ENCODE data around the gene PRKCA. TPM values are rescaled to one million over a fixed set of nuclear protein-coding genes. Genes with fewer than 3 reads are reported as not detected.

Gene PRKCA
- total and polyA plus RNA-seq, 9 of the 15 experiments (the other 6 are each of a cell fraction or from before 2014, with no cell fraction given), result 3.2 to 33.0 (median 17.8) TPM

DNA sequence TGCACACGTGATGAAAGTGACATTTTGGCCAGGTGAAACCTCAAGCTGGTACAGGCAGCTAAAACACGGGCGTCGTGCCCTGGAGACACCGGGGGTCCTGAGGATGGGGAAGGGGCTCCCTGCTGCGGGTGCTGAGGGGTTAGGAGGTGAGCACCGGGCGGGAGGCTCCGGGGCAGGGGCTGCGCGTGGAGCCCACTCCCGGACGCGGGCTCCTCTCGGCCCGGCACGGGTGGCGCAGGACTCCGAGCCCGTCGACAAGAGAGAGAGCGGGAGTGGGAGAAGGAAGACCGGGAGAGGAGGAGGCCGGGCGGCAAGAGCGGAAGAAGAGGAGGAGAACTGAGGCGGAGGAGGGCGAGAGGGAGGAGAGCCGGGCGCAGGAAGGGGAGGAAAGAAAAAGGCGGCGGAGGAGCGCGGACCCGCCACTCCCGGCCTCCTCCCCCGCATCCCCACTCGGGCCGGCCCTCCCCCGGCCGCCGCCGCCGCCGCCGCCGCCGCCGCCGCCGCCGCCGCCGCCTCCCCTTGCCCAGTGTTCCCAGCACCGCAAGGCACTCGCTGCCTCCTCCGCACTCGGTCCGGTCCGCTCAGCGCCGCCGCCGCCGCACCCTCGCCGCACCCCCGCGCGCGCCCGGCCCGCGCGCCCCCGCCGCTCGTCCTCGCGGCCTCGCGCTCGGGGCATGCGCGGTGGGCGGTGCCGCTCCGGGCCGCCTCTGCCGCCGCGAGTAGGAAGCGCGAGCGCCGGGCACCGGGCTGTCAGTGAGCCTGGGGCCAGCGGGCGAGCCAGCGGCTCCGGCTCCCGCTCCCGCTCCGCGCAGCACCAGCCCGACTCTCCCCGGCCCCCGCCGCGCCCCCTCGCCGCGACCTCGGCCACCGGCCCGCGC, at the start of gene PRKCA (continued):
- no peak for TF ChIP-seq E2F4 (CRISPR knock-in tag; IDR thresholded peaks at IDR 0.05; ENCODE audit: low read depth)
- peak; percentile 56 for TF ChIP-seq RBBP5 (IDR thresholded peaks at IDR 0.05; ENCODE audit: borderline replicate concordance, insufficient read depth, low read length, poor library complexity, severe bottlenecking)
- TF ChIP-seq, protein P1, sequence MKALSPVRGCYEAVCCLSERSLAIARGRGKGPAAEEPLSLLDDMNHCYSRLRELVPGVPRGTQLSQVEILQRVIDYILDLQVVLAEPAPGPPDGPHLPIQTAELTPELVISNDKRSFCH (CRISPR knock-in tag; IDR thresholded peaks at IDR 0.05), result no peak
- TF ChIP-seq, protein P1 (tag; IDR thresholded peaks at IDR 0.05), result no peak
- TF ChIP-seq, protein P2, sequence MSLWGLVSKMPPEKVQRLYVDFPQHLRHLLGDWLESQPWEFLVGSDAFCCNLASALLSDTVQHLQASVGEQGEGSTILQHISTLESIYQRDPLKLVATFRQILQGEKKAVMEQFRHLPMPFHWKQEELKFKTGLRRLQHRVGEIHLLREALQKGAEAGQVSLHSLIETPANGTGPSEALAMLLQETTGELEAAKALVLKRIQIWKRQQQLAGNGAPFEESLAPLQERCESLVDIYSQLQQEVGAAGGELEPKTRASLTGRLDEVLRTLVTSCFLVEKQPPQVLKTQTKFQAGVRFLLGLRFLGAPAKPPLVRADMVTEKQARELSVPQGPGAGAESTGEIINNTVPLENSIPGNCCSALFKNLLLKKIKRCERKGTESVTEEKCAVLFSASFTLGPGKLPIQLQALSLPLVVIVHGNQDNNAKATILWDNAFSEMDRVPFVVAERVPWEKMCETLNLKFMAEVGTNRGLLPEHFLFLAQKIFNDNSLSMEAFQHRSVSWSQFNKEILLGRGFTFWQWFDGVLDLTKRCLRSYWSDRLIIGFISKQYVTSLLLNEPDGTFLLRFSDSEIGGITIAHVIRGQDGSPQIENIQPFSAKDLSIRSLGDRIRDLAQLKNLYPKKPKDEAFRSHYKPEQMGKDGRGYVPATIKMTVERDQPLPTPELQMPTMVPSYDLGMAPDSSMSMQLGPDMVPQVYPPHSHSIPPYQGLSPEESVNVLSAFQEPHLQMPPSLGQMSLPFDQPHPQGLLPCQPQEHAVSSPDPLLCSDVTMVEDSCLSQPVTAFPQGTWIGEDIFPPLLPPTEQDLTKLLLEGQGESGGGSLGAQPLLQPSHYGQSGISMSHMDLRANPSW (CRISPR knock-in tag; IDR thresholded peaks at IDR 0.05), result no peak
- TF ChIP-seq FIP1L1 (IDR thresholded peaks at IDR 0.05; ENCODE audit: low read depth, low read length, poor library complexity, severe bottlenecking), result peak; percentile 25
- TF ChIP-seq ZNF197 (CRISPR knock-in tag; IDR thresholded peaks at IDR 0.05; ENCODE audit: low read depth), result peak; percentile 97
- TF ChIP-seq HSF4 (CRISPR knock-in tag; IDR thresholded peaks at IDR 0.05; ENCODE audit: borderline replicate concordance), result no peak
- TF ChIP-seq NFATC3 (IDR thresholded peaks at IDR 0.05), result no peak
- no peak for TF ChIP-seq E2F3 (CRISPR knock-in tag; IDR thresholded peaks at IDR 0.05)
- no peak for TF ChIP-seq ZNF324 (CRISPR knock-in tag; IDR thresholded peaks at IDR 0.05)
- no peak for TF ChIP-seq SREBF1 (IDR thresholded peaks at IDR 0.05; ENCODE audit: borderline replicate concordance, low read depth, low read length)
- TF ChIP-seq MTA2 (IDR thresholded peaks at IDR 0.05; ENCODE audit: low read depth), result no peak
- peak; percentile 75 for TF ChIP-seq TAF1 (IDR thresholded peaks at IDR 0.05; ENCODE audit: control insufficient read depth, extremely low read depth, insufficient read depth, low read length, severe bottlenecking)
- TF ChIP-seq NELFE (IDR thresholded peaks at IDR 0.05; ENCODE audit: insufficient read depth, insufficient read length), result no peak
- peak; percentile 82 for TF ChIP-seq CREM (IDR thresholded peaks at IDR 0.05; ENCODE audit: low read depth)
- no peak for TF ChIP-seq KDM4B (IDR thresholded peaks at IDR 0.05; ENCODE audit: borderline replicate concordance in 2 of 2, low read depth in 1 of 2)
- TF ChIP-seq DNMT1 (IDR thresholded peaks at IDR 0.05), result no peak
- TF ChIP-seq ZNF699 (CRISPR knock-in tag; IDR thresholded peaks at IDR 0.05; ENCODE audit: insufficient replicate concordance), result no peak
- TF ChIP-seq RBM34 (IDR thresholded peaks at IDR 0.05; ENCODE audit: borderline replicate concordance, insufficient read depth, low read length), result no peak
- TF ChIP-seq BCOR (IDR thresholded peaks at IDR 0.05), result no peak
- TF ChIP-seq SRSF7 (optimal IDR thresholded peaks at IDR 0.05; ENCODE audit: low read depth, low read length), result no peak
- TF ChIP-seq PURB (CRISPR knock-in tag; IDR thresholded peaks at IDR 0.05; ENCODE audit: low read depth), result no peak
- peak; percentile 48; the same call in 1 of the 2 replicates for TF ChIP-seq SMAD4 (CRISPR knock-in tag; conservative IDR thresholded peaks at IDR 0.05)
- no peak for TF ChIP-seq FUS (optimal IDR thresholded peaks at IDR 0.05; ENCODE audit: low read depth, low read length)

Data from K562 (cell line).